HG02885 (cell line): ENCODE results near the gene SAC3D1.
"Not testable (repeated sequence)": the region's sequence is repeated elsewhere in the genome, so short reads cannot be mapped to it uniquely, and the experiment has no call there.

ENCODE experiments used
- ATAC-seq: cut with Tn5 transposase; IDR thresholded peaks from one replicate; pipeline ENCODE4 v1.9.1; 2021; ENCODE audit warnings: mild to moderate bottlenecking; ENCODE audit not compliant: unreplicated experiment, poor library complexity

The SAC3D1 gene

GRCh38 chr11:65040847-65041622 is at the start of gene SAC3D1:
SAC3D1 (plus strand) TSS chr11:65041210; CDS start chr11:65041293, 83 bp downstream.
- peak; percentile 88 for ATAC-seq

GRCh38 chr11:64994318-64994717 is 46.7 kb upstream of the SAC3D1 start:
- no peak for ATAC-seq

GRCh38 chr11:64996327-64996709 is 44.7 kb upstream of the SAC3D1 start:
- ATAC-seq, result no peak

GRCh38 chr11:64996710-64997380 is 44.2 kb upstream of the SAC3D1 start, which contains the start of gene BATF2:
BATF2 (minus strand) TSS chr11:64996971; CDS start chr11:64996914, 57 bp downstream.
- ATAC-seq, result no peak

- no peak for ATAC-seq
Observed at GRCh38 chr11:64998141-64998540, 42.9 kb upstream of the SAC3D1 start.

- no peak for ATAC-seq
Observed at GRCh38 chr11:64998690-64999431, 42.1 kb upstream of the SAC3D1 start.

- ATAC-seq, result no peak
Observed at GRCh38 chr11:64999478-64999877, 41.5 kb upstream of the SAC3D1 start.

- ATAC-seq, result no peak
Observed at GRCh38 chr11:65002706-65003105, 38.3 kb upstream of the SAC3D1 start.

GRCh38 chr11:65003282-65003681 is 37.7 kb upstream of the SAC3D1 start:
- no peak for ATAC-seq

GRCh38 chr11:65003968-65004367 is 37.0 kb upstream of the SAC3D1 start:
- not testable (repeated sequence) for ATAC-seq

GRCh38 chr11:65008016-65008415 is 33.0 kb upstream of the SAC3D1 start:
- ATAC-seq, result no peak

GRCh38 chr11:65008873-65009272 is 32.1 kb upstream of the SAC3D1 start:
- no peak for ATAC-seq

- peak; percentile 69 for ATAC-seq
Observed at GRCh38 chr11:65013130-65013887, 27.7 kb upstream of the SAC3D1 start.

GRCh38 chr11:65013888-65014725 is 26.9 kb upstream of the SAC3D1 start, which contains the start of gene ARL2:
ARL2 (plus strand) TSS chr11:65014160; CDS start chr11:65014208, 48 bp downstream.
- ATAC-seq, result peak; percentile 82

- no peak for ATAC-seq
Observed at GRCh38 chr11:65014726-65015227, 26.2 kb upstream of the SAC3D1 start.

GRCh38 chr11:65016705-65017104 is 24.3 kb upstream of the SAC3D1 start:
- no peak for ATAC-seq

- no peak for ATAC-seq
Observed at GRCh38 chr11:65017937-65018336, 23.1 kb upstream of the SAC3D1 start.

GRCh38 chr11:65019824-65020223 is 21.2 kb upstream of the SAC3D1 start:
- no peak for ATAC-seq

GRCh38 chr11:65021003-65021402 is 20.0 kb upstream of the SAC3D1 start:
- ATAC-seq, result no peak
